ENCODE data around the gene CD81. TPM values are rescaled to one million over a fixed set of nuclear protein-coding genes. Genes with fewer than 3 reads are reported as not detected.

CD81 gene
- total and polyA plus RNA-seq, 4 donors = 412 to 708 (median 642) TPM

- Histone ChIP-seq H3K4me1 (ENCODE audit: control insufficient read depth in 5 of 5, insufficient read depth in 5 of 5, low read length in 5 of 5) (peaks cover 0 to 5% (median 0%) of the 10 kb centered on the region in 5 donors), H3K9ac (ENCODE audit: insufficient read depth in 1 of 2, low read length in 2 of 2) (no peak overlapping the region), H3K27ac (ENCODE audit: low read depth in 1 of 2, low read length in 1 of 2) (no peak overlapping the region), H3K27me3 (ENCODE audit: control insufficient read depth in 3 of 3, insufficient read depth in 3 of 3, low read length in 2 of 3) (no peaks in the 10 kb centered on the region), H3K4me3 (no peak overlapping the region), H3K36me3 (ENCODE audit: control insufficient read depth in 4 of 4, insufficient read depth in 4 of 4, low read length in 4 of 4) (no peaks in the 10 kb centered on the region), H3K9me3 (ENCODE audit: control insufficient read depth in 4 of 4, insufficient read depth in 3 of 4, low read length in 3 of 4) (no peaks in the 10 kb centered on the region)
- ATAC-seq (ENCODE audit: insufficient read depth, low FRiP score) (no peak), DNase-seq (no peak)
- WGBS, 2 donors = 85 to 89% methylated on average over 29 to 30 of the region's 30 CpGs
- no peak for TF ChIP-seq CTCF (IDR thresholded peaks at IDR 0.05; ENCODE audit: control extremely low read depth, extremely low read depth)
Measured at GRCh38 chr11:2417856-2418692, 41.0 kb downstream of the CD81 start.

- WGBS, 2 donors = 78 to 86% methylated on average over 21 of the region's 21 CpGs
Measured at GRCh38 chr11:2418693-2419360, 41.7 kb downstream of the CD81 start.

GRCh38 chr11:2419638-2420501, 42.8 kb downstream of the CD81 start:
- ATAC-seq (ENCODE audit: insufficient read depth, low FRiP score) (peak; percentile 56), DNase-seq (peak; percentile 88 to 93 (median 89))
- TF ChIP-seq CTCF (IDR thresholded peaks at IDR 0.05; ENCODE audit: control extremely low read depth, extremely low read depth) = peak; percentile 86
- Histone ChIP-seq H3K9me3 (ENCODE audit: control insufficient read depth in 4 of 4, insufficient read depth in 3 of 4, low read length in 3 of 4) (no peaks in the 10 kb centered on the region), H3K27ac (ENCODE audit: low read depth in 1 of 2, low read length in 1 of 2) (no peak overlapping the region), H3K36me3 (ENCODE audit: control insufficient read depth in 4 of 4, insufficient read depth in 4 of 4, low read length in 4 of 4) (no peaks in the 10 kb centered on the region), H3K4me1 (ENCODE audit: control insufficient read depth in 5 of 5, insufficient read depth in 5 of 5, low read length in 5 of 5) (peaks cover 0 to 5% (median 0%) of the 10 kb centered on the region in 5 donors), H3K9ac (ENCODE audit: insufficient read depth in 1 of 2, low read length in 2 of 2) (no peak overlapping the region), H3K27me3 (ENCODE audit: control insufficient read depth in 3 of 3, insufficient read depth in 3 of 3, low read length in 2 of 3) (no peaks in the 10 kb centered on the region), H3K4me3 (no peak overlapping the region)
- 56 to 59% methylated on average over 35 to 36 of the region's 36 CpGs for WGBS, 2 donors

More at GRCh38 chr11:2418693-2419360, 41.7 kb downstream of the CD81 start:
- Histone ChIP-seq H3K4me3 (no peak overlapping the region), H3K9ac (ENCODE audit: insufficient read depth in 1 of 2, low read length in 2 of 2) (no peak overlapping the region), H3K27ac (ENCODE audit: low read depth in 1 of 2, low read length in 1 of 2) (no peak overlapping the region), H3K36me3 (ENCODE audit: control insufficient read depth in 4 of 4, insufficient read depth in 4 of 4, low read length in 4 of 4) (no peaks in the 10 kb centered on the region), H3K27me3 (ENCODE audit: control insufficient read depth in 3 of 3, insufficient read depth in 3 of 3, low read length in 2 of 3) (no peaks in the 10 kb centered on the region), H3K4me1 (ENCODE audit: control insufficient read depth in 5 of 5, insufficient read depth in 5 of 5, low read length in 5 of 5) (peaks cover 0 to 5% (median 0%) of the 10 kb centered on the region in 5 donors), H3K9me3 (ENCODE audit: control insufficient read depth in 4 of 4, insufficient read depth in 3 of 4, low read length in 3 of 4) (no peaks in the 10 kb centered on the region)
- no peak for TF ChIP-seq CTCF (IDR thresholded peaks at IDR 0.05; ENCODE audit: control extremely low read depth, extremely low read depth)
- ATAC-seq (ENCODE audit: insufficient read depth, low FRiP score) (no peak), DNase-seq (no peak)

Measured in lung (tissue), 12 donors.